HepG2 (cell line): Measurements from ENCODE around the gene MST1R. TPM values are rescaled to one million over a fixed set of nuclear protein-coding genes. Genes with fewer than 3 reads are reported as not detected.

Experiments
- ATAD3A ChIP-seq: sonication (generic); formaldehyde crosslinking; IDR thresholded peaks from 2 replicates; pipeline ENCODE4 v1.4.0; 2020; ENCODE audit warnings: missing genetic modification reagents
- CBX1 ChIP-seq: IDR thresholded peaks from one replicate; pipeline ENCODE4 v1.6.1; 2016; ENCODE audit warnings: antibody characterized with exemption, low read depth
- CHD4 ChIP-seq: fragments of 200-600 bp; sonication (generic); IDR thresholded peaks from 2 replicates; pipeline ENCODE4 v1.7.0; 2017; ENCODE audit warnings: mild to moderate bottlenecking, low read length, borderline replicate concordance
- KDM3A ChIP-seq: IDR thresholded peaks from 2 replicates; pipeline ENCODE4 v1.6.1; 2018; ENCODE audit warnings: low read depth, missing compliant biosample characterization
- MBD4 ChIP-seq: IDR thresholded peaks from 2 replicates; pipeline ENCODE4 v1.6.1; 2012; ENCODE audit warnings: low read length, inconsistent platforms, borderline replicate concordance
- NCOA1 ChIP-seq: sonication (generic); formaldehyde crosslinking; IDR thresholded peaks from 2 replicates; pipeline ENCODE4 v1.9.0; 2021; ENCODE audit warnings: missing genetic modification reagents
- PAF1 ChIP-seq: IDR thresholded peaks from 2 replicates; pipeline ENCODE4 v1.6.1; 2016; ENCODE audit warnings: missing genetic modification reagents, missing compliant biosample characterization
- SALL1 ChIP-seq: sonication (generic); formaldehyde crosslinking; IDR thresholded peaks from 2 replicates; pipeline ENCODE4 v1.8.0; 2022; ENCODE audit warnings: mild to moderate bottlenecking, missing genetic modification reagents
- SOX6 ChIP-seq, 2 experiments: fragments of 450-650 bp in 1 of 2; sonication (generic) in 1 of 2; formaldehyde crosslinking in 1 of 2; IDR thresholded peaks; 2 replicates each; pipeline versions ENCODE4 v1.4.0 to v1.6.1; 2017 to 2020; ENCODE audit warnings: antibody characterized with exemption in 1 of 2, mild to moderate bottlenecking in 1 of 2, missing genetic modification reagents in 1 of 2
- ZFP37 ChIP-seq: sonication (generic); formaldehyde crosslinking; IDR thresholded peaks from 2 replicates; pipeline ENCODE4 v1.4.0; 2020; ENCODE audit warnings: missing genetic modification reagents, borderline replicate concordance
- ZFYVE20 ChIP-seq: sonication (generic); formaldehyde crosslinking; IDR thresholded peaks from 2 replicates; pipeline ENCODE4 v1.8.0; 2023; ENCODE audit warnings: low read depth, mild to moderate bottlenecking, moderate library complexity, missing genetic modification reagents, borderline replicate concordance
- ZKSCAN8 ChIP-seq: IDR thresholded peaks from 2 replicates; pipeline ENCODE4 v1.6.1; 2016; ENCODE audit warnings: borderline replicate concordance, missing genetic modification reagents, missing compliant biosample characterization
- ZNF136 ChIP-seq: sonication (generic); formaldehyde crosslinking; IDR thresholded peaks from 2 replicates; pipeline ENCODE4 v1.8.1; 2022; ENCODE audit warnings: low read depth, mild to moderate bottlenecking, moderate library complexity, missing genetic modification reagents
- ZNF260 ChIP-seq: sonication (generic); formaldehyde crosslinking; IDR thresholded peaks from 2 replicates; pipeline ENCODE4 v1.4.0; 2020; ENCODE audit warnings: missing genetic modification reagents, low read depth, mild to moderate bottlenecking, borderline replicate concordance
- ZNF446 ChIP-seq: sonication (generic); formaldehyde crosslinking; IDR thresholded peaks from 2 replicates; pipeline ENCODE4 v1.5.0; 2020; ENCODE audit warnings: mild to moderate bottlenecking, missing genetic modification reagents
- ZNF878 ChIP-seq: sonication (generic); formaldehyde crosslinking; IDR thresholded peaks from 2 replicates; pipeline ENCODE4 v1.8.1; 2023; ENCODE audit warnings: mild to moderate bottlenecking, missing genetic modification reagents, moderate library complexity
- ZSCAN12 ChIP-seq: sonication (generic); formaldehyde crosslinking; IDR thresholded peaks from 2 replicates; pipeline ENCODE4 v1.9.0; 2021; ENCODE audit warnings: mild to moderate bottlenecking, missing genetic modification reagents
- polyA plus RNA-seq, 8 experiments: library from polyadenylated mRNA; depleted of rRNA in 3 of 8; stranded (reverse) in 7 of 8; unstranded in 1 of 8; fragments of >200 nt; fragmentation: Illumina TruSeq in 4 of 8; extraction: Trizol in 4 of 8; gene quantifications; 2 replicates each; pipeline versions ENCODE4 v1.2.1 to v1.2.3, GENCODE V29; 2011 to 2016; ENCODE audit warnings: low read depth in 4 of 8, missing spikeins in 1 of 8, mixed read lengths in 1 of 8; ENCODE audit not compliant: insufficient read depth in 1 of 8
- total RNA-seq, 5 experiments: library from RNA; depleted of rRNA; stranded (reverse); fragments of >200 nt; fragmentation: Illumina TruSeq; extraction: Trizol; gene quantifications; 2 replicates each; pipeline ENCODE4 v1.2.3, GENCODE V29; 2016; ENCODE audit warnings: low read depth in 1 of 5
- TF ChIP-seq, protein P1 (sequence below): sonication (generic); formaldehyde crosslinking; IDR thresholded peaks from 2 replicates; pipeline ENCODE4 v1.8.1; 2023; ENCODE audit warnings: missing genetic modification reagents, mild to moderate bottlenecking, borderline replicate concordance
- TF ChIP-seq, protein P2 (sequence below): sonication (generic); formaldehyde crosslinking; IDR thresholded peaks from 2 replicates; pipeline ENCODE4 v1.4.0; 2020; ENCODE audit warnings: missing genetic modification reagents
- TF ChIP-seq, protein P3 (sequence below): fragments of 450-650 bp; IDR thresholded peaks from 2 replicates; pipeline ENCODE4 v1.6.1; 2017

Gene MST1R
- total and polyA plus RNA-seq, 2 of the 13 experiments (the other 11 are each of a cell fraction or from before 2014, with no cell fraction given), result 0.11 to 0.77 TPM

DNA sequence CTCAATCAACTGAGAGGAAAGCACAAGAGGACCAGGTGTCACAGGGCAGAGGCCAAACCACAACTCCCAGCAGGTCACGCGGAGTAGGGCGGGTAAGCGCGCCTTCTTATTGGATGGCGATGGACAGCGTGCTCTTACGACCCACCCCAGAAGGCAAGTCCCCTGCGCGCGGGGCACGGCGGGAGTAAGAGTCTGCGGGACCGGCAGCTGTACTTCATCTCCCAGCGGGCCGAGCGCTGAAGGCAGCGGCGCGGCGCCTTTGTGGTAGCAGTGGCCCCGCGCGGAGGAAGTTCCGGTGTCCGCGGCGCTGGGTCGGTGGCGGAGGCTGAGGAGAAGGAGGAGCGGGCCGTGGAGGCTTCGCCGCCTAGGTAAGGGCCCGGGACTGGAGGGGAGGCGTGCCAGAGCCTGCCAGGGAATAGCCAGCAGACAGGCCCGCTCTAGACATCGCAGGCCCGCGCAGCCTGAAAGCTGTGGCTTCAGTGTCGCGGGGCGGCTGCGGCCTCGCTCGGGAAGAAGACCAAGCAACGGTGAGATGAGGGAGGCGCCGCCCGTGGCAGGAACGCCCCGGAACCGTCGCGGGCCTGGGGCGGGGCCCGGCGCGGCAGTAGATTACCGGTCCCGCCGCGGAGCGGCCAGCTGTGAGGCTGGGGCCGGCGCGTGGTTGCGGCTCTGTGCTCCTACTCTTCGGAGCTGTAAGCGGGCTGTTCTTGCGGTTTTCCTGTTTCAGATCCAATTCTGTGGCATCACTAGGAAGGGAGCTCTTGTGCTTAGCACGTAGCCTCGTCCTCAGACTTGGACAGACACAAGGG is 36.4 kb upstream of the MST1R start, which contains the start of gene RBM6 (continued):
- TF ChIP-seq ZKSCAN8 (CRISPR knock-in tag) (peak; percentile 58; the same call in 1 of the 2 replicates), SALL1 (peak; percentile 72), ZNF136 (CRISPR knock-in tag) (0 out of 2 replicates have a peak, but pooled peaks have one; percentile 72), CBX1 (no peak), MBD4 (no peak), ZNF446 (CRISPR knock-in tag) (peak; percentile 63), KDM3A (peak; percentile 82; the same call in 1 of the 2 replicates), ZSCAN12 (CRISPR knock-in tag) (peak; percentile 87), ZNF260 (CRISPR knock-in tag) (no peak), PAF1 (no peak), NCOA1 (CRISPR knock-in tag) (peak; percentile 91; the same call in 1 of the 2 replicates), ZFP37 (0 out of 2 replicates have a peak, but pooled peaks have one; percentile 72), ATAD3A (no peak), SOX6 (IDR thresholded peaks at IDR 0.05) (no peak), SOX6 (CRISPR knock-in tag; IDR thresholded peaks at IDR 0.05) (peak; percentile 80), ZFYVE20 (0 out of 2 replicates have a peak, but pooled peaks have one; percentile 48), ZNF878 (CRISPR knock-in tag) (no peak), CHD4 (no peak)
- TF ChIP-seq, protein P1, sequence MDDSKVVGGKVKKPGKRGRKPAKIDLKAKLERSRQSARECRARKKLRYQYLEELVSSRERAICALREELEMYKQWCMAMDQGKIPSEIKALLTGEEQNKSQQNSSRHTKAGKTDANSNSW (CRISPR knock-in tag), result no peak
- TF ChIP-seq, protein P2, sequence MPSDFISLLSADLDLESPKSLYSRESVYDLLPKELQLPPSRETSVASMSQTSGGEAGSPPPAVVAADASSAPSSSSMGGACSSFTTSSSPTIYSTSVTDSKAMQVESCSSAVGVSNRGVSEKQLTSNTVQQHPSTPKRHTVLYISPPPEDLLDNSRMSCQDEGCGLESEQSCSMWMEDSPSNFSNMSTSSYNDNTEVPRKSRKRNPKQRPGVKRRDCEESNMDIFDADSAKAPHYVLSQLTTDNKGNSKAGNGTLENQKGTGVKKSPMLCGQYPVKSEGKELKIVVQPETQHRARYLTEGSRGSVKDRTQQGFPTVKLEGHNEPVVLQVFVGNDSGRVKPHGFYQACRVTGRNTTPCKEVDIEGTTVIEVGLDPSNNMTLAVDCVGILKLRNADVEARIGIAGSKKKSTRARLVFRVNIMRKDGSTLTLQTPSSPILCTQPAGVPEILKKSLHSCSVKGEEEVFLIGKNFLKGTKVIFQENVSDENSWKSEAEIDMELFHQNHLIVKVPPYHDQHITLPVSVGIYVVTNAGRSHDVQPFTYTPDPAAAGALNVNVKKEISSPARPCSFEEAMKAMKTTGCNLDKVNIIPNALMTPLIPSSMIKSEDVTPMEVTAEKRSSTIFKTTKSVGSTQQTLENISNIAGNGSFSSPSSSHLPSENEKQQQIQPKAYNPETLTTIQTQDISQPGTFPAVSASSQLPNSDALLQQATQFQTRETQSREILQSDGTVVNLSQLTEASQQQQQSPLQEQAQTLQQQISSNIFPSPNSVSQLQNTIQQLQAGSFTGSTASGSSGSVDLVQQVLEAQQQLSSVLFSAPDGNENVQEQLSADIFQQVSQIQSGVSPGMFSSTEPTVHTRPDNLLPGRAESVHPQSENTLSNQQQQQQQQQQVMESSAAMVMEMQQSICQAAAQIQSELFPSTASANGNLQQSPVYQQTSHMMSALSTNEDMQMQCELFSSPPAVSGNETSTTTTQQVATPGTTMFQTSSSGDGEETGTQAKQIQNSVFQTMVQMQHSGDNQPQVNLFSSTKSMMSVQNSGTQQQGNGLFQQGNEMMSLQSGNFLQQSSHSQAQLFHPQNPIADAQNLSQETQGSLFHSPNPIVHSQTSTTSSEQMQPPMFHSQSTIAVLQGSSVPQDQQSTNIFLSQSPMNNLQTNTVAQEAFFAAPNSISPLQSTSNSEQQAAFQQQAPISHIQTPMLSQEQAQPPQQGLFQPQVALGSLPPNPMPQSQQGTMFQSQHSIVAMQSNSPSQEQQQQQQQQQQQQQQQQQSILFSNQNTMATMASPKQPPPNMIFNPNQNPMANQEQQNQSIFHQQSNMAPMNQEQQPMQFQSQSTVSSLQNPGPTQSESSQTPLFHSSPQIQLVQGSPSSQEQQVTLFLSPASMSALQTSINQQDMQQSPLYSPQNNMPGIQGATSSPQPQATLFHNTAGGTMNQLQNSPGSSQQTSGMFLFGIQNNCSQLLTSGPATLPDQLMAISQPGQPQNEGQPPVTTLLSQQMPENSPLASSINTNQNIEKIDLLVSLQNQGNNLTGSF (CRISPR knock-in tag), result peak; percentile 77; the same call in 1 of the 2 replicates
- TF ChIP-seq, protein P3, sequence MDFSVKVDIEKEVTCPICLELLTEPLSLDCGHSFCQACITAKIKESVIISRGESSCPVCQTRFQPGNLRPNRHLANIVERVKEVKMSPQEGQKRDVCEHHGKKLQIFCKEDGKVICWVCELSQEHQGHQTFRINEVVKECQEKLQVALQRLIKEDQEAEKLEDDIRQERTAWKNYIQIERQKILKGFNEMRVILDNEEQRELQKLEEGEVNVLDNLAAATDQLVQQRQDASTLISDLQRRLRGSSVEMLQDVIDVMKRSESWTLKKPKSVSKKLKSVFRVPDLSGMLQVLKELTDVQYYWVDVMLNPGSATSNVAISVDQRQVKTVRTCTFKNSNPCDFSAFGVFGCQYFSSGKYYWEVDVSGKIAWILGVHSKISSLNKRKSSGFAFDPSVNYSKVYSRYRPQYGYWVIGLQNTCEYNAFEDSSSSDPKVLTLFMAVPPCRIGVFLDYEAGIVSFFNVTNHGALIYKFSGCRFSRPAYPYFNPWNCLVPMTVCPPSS, result no peak
